ENCODE data around the gene SPTLC3. TPM values are rescaled to one million over a fixed set of nuclear protein-coding genes. Genes with fewer than 3 reads are reported as not detected.

The SPTLC3 gene
- total RNA-seq, 1 experiment from 2014 or later: 8.5 TPM

DNA sequence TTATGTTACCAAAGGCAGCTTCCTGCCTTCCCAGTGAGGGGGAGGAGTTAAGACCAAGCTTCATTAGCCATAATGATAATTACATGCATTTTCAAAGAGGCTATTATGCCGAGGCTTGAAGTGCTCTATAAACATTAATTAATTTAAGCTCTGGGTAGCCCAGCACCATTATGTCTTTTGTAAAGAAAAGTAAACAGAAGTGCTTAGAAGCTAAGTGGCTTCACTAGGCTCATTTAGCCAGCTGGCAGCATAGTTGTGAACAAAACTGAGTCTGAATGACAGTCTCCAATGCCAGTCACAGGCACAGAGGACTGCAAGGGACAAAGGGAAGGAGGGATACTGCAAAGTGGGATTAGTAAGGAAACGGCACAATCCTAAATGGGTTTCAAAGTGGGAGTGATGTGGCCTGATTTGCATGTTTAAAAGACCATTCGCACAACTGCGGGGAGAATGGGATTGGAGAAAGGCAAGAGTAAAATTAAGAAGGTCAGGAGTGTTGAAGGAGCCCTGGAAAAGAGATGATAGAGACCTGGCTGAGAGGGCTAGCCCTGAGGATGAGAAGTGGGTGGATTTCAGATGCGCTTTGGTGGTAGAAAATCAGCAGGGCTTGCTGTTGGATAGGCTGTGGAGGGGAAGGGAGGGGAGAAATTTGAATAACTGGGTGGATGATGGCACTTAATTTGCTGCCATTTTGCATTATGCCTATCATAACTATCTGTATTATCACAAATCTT lies 192.2 kb downstream of the SPTLC3 start:
- in situ Hi-C loops (cut with HindIII; ENCODE audit: low pct_unique_long_range_greater_than_20kb, low sequenced_read_pairs): no loop called here
- DNase-seq (ENCODE audit: low read depth): no peak

DNA sequence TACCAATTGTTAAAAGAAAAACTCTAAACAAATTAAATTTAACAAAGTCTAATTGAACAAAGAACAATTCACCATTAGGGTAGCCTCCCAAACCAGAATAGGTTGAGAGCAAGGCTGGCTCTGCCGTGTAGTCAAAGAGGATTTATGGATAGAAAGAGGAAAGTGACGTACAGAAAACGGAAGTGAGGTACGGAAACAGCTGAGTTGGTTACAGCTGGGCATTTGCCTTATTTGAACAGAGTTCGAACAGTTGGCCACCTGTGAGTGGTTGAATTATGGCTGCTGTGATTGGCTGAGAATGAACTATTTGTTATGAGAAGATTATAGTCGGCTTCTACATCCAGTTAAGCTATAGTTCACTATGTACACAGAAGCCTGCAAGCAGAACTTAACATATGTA lies 193.8 kb downstream of the SPTLC3 start:
- in situ Hi-C loops (cut with HindIII; ENCODE audit: low pct_unique_long_range_greater_than_20kb, low sequenced_read_pairs): no loop called here
- no peak for DNase-seq (ENCODE audit: low read depth)

DNA sequence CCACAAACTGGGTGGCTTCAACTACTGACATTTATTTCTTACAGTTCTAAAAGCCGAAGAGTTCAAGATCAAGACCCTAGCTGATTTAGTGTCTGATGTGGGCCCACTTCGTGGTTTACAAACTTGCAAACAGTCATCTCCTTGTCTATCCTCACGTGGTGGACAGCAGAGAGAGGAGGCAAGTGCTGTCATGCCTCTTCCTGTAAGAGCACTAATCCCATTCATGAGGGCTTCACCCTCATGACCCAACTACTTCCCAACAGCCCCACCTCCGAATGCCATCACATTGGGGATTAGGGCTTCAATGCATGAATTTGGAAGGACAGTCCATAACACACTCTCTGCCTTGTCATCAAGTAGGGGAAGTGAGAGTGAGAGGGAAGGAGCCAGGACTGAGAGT lies 196.7 kb downstream of the SPTLC3 start:
- in situ Hi-C loops (cut with HindIII; ENCODE audit: low pct_unique_long_range_greater_than_20kb, low sequenced_read_pairs): no loop called here

DNA sequence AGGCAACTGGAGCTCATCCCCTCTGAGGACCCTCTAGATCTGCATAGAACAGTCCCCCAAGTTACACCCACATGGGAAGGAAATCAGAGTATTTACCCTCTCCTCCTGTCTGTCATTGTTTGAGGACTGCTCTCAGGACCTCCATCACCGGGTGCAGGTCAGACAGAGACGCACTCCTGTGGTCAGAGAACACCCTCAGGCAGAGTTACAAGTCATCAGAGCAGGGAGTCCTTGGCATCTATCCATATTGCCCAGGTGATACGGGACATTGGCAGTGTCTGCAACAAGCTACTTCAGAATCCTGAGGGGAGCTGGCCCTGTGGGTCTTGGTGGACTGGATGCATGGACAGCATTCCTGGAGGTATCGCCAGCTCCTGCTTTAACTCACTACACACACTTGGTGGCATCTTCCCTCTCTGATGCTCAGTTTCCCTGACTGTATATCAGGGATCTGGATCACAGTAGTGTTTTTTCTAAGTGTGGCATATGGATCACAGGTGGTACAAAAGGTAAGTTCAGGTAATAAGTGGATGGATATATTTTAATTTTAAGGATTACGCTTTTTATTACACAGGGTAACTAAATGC lies 197.2 kb downstream of the SPTLC3 start:
- no peak for DNase-seq (ENCODE audit: low read depth)
- in situ Hi-C loops (cut with HindIII; ENCODE audit: low pct_unique_long_range_greater_than_20kb, low sequenced_read_pairs): no loop called here

More for the DNA sequence above, 196.7 kb downstream of the SPTLC3 start:
- DNase-seq (ENCODE audit: low read depth): no peak

DNA sequence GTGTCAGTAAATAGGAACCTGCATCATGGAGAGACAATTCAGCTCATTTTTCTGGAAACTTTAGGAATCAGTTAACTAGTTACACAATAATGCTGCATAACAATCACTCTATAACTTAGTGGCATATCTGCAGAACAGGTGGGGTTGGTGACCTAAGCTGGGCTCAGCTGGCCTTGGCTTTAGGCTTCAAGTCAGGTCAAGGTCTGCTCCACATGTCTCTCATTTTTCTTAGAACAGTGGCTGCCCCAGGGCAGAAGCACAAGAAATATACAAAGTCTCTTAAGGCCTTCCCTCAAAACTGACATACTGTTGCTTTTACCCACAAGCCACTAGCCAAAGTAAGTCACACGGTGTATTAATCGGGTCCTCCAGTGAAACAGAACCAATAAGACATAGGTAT lies 198.2 kb downstream of the SPTLC3 start:
- in situ Hi-C loops (cut with HindIII; ENCODE audit: low pct_unique_long_range_greater_than_20kb, low sequenced_read_pairs): no loop called here
- DNase-seq (ENCODE audit: low read depth): no peak

DNA sequence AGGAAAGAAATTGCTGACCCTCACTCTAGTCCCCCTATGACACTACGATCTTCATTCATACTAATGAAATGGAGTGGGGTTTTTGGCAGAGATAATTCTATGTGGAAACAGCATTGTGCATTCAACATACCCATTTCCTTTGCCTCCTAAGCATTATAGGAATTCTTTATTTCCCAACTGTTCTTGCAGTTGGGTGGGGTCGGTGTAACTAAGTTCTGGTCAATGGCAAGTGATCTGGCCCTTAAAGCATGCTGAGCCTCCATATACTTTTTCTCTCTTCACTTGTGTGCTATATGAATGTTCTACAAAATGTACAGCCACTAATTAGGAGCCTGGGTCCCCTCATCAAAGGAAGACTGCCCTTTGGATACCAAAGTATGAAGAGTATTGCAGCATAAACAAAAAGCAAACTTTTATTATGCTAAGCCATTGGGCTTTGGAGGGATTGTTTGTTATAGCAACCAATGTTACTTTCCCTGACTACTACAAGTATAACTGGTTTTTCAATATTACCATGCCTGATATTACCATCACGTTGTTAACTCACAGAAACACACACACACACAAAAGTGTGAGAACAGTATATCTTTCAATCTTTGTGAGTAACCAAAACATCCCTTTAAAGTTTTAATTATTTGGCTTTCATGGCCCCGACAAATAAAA lies 203.3 kb downstream of the SPTLC3 start:
- in situ Hi-C loops (cut with HindIII; ENCODE audit: low pct_unique_long_range_greater_than_20kb, low sequenced_read_pairs): no loop called here
- DNase-seq (ENCODE audit: low read depth): no peak

DNA sequence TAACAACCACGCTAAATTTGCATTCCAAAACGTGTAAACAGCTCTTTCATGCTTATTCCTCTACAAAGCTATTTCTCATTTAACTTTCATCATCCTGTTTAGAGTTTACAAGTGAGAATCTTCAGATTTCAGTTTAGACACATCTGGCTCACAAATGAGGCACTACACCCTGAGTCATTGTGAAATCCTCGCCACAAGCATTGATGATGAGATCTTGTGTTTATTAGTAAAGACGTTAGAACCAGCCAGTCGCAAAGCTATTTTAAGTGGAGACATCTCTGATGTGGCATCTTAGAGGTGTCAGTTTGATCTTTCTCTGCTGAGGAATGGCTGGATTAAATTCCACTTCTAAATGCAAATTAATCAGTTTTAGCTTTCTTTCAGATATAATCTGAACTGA lies 204.0 kb downstream of the SPTLC3 start:
- DNase-seq (ENCODE audit: low read depth): no peak
- in situ Hi-C loops (cut with HindIII; ENCODE audit: low pct_unique_long_range_greater_than_20kb, low sequenced_read_pairs): no loop called here

DNA sequence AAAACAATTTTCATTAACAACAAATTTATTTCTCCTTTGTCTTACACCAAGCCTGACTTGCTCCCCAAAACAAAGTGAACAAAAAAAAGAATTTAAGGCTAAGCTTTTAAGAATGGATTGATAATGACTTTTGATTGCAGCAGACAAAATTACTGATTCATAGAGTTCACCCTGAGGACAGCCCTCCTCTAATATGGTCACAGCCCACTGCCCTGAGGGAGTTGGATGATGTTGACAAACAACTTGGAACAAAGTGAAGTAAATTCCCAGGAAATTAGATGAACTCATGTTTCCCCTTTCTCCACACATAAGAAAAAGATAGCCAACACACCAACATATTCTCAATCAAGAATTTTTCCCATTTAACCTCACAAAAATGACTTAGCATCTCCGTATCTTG lies 204.6 kb downstream of the SPTLC3 start:
- DNase-seq (ENCODE audit: low read depth): no peak
- in situ Hi-C loops (cut with HindIII; ENCODE audit: low pct_unique_long_range_greater_than_20kb, low sequenced_read_pairs): no loop called here

DNA sequence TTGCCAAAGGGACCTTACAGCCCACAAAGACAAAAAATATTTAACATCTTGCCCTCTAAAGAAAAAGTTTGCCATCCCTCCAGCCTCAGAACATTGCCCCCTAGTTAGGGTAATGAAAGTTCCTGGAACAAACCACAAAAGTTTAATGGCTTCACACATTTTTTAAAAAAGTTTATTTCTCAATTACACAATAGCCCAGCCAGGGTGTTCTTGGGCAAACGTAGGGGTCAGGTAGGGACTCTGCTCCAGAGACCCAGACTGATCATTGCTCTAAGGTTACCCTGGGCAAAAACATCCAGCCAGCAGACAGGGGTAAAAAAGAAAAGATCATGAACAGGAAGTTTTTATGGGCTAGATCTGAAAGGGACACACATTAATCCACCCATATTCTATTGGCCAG lies 207.8 kb downstream of the SPTLC3 start:
- in situ Hi-C loops (cut with HindIII; ENCODE audit: low pct_unique_long_range_greater_than_20kb, low sequenced_read_pairs): no loop called here
- DNase-seq (ENCODE audit: low read depth): no peak

Other genes starting within 250 kb of the SPTLC3 start
- 7.0 and 7.7 TPM in 2 replicates for gene ISM1, start 212.3 kb downstream of the SPTLC3 start, total RNA-seq (2014; rRNA removed; shearing (Covaris generic); ENCODE audit: low replicate concordance)

Measured in Caki2 (cell line).